ENCODE data around the gene NGFR.

The NGFR gene

DNA sequence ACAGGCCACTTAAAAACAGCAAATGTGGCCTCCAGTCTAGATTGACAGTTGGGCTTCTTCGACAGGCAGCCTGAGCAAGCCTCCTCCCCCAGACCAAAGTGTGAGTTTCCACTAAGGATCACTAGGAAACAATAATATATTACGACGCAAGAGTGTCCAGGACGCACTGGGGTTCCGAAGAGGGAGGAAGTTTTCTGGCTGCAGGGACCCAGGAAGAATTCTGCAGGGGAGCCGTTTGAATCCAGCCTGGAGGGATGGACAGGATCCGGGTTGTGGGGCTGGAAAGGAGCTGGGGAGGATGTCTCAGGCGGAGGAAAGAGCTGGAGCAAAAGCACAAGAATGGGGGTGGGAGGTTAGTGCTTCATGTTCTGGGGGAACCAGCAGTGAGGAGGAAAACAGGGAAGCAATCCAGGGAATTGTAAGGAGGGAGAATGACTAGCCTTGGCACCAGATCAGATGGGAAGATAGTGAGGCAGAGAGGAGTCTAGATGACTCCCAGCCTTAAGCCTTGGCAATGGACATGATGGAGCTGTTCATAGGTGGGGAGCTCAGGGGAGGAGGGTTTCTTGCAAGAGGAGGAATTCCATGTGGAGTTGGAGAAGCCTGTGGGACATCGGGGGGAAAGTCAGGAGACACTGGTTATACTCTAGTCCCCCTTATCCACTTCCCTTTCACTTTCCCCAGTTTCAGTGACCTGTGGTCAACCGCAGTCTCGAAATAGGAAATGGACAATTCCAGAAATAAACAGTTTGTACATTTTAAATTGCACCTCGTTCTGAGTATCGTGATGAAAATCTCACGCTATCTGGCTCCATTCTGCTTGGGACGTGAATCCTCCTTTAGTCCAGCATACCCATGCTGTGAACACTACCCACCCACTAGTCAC lies 26.6 kb downstream of the NGFR start:
- H3K9me3 Mint-ChIP-seq, result no peaks in the 10 kb centered on the region
- no peaks in the 10 kb centered on the region for H3K36me3 Mint-ChIP-seq (ENCODE audit: low read depth)
- no peak overlapping the region for H3K27ac Mint-ChIP-seq
- intact Hi-C loops (cut with micrococcal nuclease), result no loop called here
- peaks cover 17% of the 10 kb centered on the region for H3K4me1 Mint-ChIP-seq (ENCODE audit: low read depth)
- H3K4me3 Mint-ChIP-seq, result no peak overlapping the region
- H3K27me3 Mint-ChIP-seq, result peaks cover 88% of the 10 kb centered on the region

DNA sequence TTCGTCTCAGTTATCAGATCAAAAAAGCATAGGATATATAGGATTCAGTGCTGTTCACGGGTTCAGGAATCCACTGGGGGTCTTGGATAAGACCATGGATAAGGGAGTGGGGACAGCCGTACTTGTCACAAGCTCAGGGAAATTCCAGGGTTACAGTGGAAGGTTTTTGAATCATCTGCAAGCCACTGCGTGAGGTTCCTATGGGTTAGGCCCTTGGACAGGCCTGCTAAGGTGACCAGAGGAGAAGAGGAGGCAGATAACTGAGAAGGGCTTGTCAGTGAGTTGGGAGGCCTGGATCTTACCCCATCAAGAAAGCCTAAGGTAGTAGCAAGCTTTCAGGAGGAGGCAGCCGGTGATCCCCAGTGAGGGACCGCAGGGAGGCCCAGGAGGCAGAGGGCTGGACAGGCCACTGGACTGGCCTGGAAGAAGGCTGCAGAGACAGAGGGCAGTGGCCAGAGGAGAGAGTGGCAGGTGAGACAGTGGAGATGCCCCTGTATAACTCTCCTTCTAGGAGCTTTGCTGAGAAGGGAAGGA lies 27.3 kb downstream of the NGFR start:
- Mint-ChIP-seq H3K4me1 (ENCODE audit: low read depth) (peaks cover 17% of the 10 kb centered on the region), H3K27ac (no peak overlapping the region), H3K36me3 (ENCODE audit: low read depth) (no peaks in the 10 kb centered on the region), H3K27me3 (peaks cover 90% of the 10 kb centered on the region), H3K9me3 (no peaks in the 10 kb centered on the region), H3K4me3 (no peak overlapping the region)
- intact Hi-C loops (cut with micrococcal nuclease), result no loop called here

DNA sequence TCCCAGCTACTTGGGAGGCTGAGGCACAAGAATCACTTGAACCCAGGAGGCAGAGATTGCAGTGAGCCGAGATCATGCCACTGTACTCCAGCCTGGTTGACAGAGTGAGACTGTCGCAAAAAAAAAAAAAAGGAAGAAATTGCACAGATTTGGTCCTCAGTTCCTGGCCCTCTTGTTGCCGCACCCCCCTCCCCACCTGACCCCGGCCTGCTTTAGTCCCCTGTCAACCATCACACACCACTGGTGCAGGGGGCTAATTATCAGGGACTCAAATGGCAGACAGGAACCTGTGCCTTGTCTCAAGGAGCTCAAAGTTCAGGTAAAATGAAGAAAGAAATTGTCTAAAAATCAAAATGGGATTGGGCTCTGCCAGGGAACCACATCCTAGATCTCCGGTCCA lies 28.1 kb downstream of the NGFR start:
- H3K4me3 Mint-ChIP-seq, result no peak overlapping the region

DNA sequence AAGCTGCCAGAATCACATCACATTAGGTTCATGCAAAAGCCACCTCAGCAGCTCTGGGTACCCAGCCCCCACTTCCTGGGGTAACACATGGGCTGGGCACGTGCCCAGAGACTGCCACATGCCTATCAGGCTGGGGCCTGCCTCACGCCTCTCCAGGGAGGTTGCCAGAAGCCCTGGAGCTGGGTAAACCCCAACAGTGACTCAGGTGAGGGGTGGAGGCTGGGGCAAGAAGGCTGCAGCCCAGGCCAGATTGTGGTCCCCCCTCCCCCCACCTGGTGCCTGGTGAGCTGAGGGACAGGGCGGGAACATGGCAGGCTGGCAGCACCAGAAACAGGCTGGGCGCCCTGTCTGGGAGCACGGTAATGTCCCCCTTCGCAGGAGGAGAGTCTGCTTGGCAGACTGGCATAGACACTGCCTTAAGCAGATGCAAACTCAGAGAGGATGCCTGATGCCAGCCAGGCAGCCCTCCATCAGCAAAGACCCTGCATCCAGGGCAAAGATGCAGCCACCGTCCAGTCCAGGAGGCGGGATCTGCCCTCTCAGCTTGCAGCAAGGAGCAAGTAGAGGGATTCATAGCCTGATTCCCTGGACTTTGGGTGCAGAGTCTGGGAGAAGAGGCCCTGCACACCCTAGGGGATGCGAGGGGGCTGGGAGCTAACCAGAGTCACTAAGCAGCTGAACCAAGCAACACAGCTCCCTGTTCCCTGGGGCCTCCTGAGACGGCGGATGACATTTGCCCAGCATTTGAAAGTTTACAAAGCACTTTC lies 28.8 kb downstream of the NGFR start:
- no peaks in the 10 kb centered on the region for H3K36me3 Mint-ChIP-seq (ENCODE audit: low read depth)
- H3K27ac Mint-ChIP-seq, result no peak overlapping the region
- H3K9me3 Mint-ChIP-seq, result no peaks in the 10 kb centered on the region
- intact Hi-C loops (cut with micrococcal nuclease), result no loop called here
- H3K27me3 Mint-ChIP-seq, result peaks cover 88% of the 10 kb centered on the region
- H3K4me3 Mint-ChIP-seq, result no peak overlapping the region
- H3K4me1 Mint-ChIP-seq (ENCODE audit: low read depth), result peaks cover 17% of the 10 kb centered on the region

More for the DNA sequence above, 28.1 kb downstream of the NGFR start:
- intact Hi-C loops (cut with micrococcal nuclease), result no loop called here
- H3K27ac Mint-ChIP-seq, result no peak overlapping the region
- H3K4me1 Mint-ChIP-seq (ENCODE audit: low read depth), result peaks cover 17% of the 10 kb centered on the region
- peaks cover 90% of the 10 kb centered on the region for H3K27me3 Mint-ChIP-seq
- no peaks in the 10 kb centered on the region for H3K36me3 Mint-ChIP-seq (ENCODE audit: low read depth)
- no peaks in the 10 kb centered on the region for H3K9me3 Mint-ChIP-seq

DNA sequence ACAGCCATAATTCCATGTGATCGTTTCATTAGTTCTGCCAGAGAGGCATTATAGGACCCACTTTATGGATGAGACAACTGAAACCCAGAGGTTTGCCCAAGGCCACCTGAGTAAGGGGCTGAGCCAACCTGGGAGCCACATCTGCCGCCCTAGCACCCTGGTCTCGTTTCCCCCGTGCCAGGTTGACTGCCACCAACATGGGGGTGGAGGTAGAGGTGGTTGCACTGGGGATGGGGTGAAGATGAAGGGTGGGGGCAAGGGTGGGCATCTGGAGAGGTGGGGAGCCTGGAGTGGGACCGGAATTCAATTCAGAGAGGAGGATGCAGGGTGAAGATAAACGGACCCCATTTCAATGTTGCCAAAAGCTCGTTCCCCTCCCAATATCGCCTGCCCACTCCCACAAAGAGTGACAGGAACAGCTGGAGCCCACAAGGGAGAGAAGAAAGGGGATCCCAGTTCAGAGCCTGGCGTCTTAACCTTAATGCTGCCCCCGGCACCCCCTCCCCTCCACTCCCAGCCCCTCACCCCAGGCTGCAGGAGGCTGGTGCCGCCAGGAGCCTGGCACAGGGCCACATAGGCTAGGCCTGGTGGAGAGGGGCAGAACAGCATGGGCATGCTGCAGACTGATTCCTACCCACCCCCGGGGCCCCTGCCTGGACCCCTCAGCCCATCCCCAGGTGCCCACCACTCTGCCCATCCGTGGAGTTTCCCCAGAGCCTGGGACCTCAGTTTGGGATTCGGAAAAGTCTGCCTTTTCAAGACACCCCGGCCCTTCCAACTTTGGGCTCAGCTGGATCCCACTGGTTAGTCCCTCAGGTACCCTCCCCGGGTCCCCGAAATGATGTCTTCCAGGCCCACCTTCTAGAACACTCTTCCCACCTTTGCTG lies 29.6 kb downstream of the NGFR start:
- intact Hi-C loops (cut with micrococcal nuclease), result no loop called here
- peaks cover 92% of the 10 kb centered on the region for H3K27me3 Mint-ChIP-seq
- no peaks in the 10 kb centered on the region for H3K36me3 Mint-ChIP-seq (ENCODE audit: low read depth)
- no peak overlapping the region for H3K27ac Mint-ChIP-seq
- H3K4me1 Mint-ChIP-seq (ENCODE audit: low read depth), result peaks cover 17% of the 10 kb centered on the region
- H3K4me3 Mint-ChIP-seq, result no peak overlapping the region
- H3K9me3 Mint-ChIP-seq, result no peaks in the 10 kb centered on the region

- H3K9me3 Mint-ChIP-seq, result no peaks in the 10 kb centered on the region
- intact Hi-C loops (cut with micrococcal nuclease), result no loop called here
- peaks cover 84% of the 10 kb centered on the region for H3K27me3 Mint-ChIP-seq
- no peak overlapping the region for H3K27ac Mint-ChIP-seq
- peaks cover 17% of the 10 kb centered on the region for H3K4me1 Mint-ChIP-seq (ENCODE audit: low read depth)
- no peaks in the 10 kb centered on the region for H3K36me3 Mint-ChIP-seq (ENCODE audit: low read depth)
- H3K4me3 Mint-ChIP-seq, result no peak overlapping the region
These were observed 31.0 kb downstream of the NGFR start for GRCh38 chr17:49525831-49526741.

DNA sequence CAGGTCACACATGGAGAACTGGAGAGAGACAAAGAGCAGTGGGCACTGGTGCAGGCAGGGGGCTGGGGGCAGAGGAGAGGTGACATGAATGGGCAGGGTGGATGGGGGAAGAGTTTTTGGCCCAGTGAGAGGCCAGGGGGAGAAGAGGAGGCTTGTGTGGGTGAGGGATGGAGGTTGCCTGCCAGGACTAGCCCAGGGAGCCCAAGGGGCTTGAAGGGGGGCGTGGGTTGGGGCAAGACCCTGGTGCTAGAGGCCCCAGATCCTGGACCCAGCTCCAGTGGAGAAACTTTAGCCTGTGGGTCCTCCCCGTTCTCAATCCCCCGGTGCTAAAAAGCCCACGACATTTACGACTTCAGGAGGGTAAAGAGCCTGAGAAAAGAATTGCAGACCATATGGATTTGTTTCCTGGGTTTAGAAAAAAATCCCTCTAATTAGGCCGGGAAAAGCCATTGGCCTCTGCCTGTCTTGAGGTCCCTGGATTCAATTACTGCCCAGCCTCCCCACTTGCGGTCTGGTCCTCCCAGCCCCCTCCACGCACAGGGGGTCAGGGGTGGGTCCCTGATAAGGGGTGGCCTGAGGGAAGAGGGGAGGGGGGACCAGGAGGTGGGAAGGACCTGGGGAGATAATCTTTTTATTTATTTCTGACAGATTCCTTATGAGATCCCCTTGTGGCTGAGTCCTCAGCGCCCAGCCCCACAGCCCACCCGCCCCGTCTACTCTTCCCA lies 33.0 kb downstream of the NGFR start:
- H3K36me3 Mint-ChIP-seq (ENCODE audit: low read depth), result no peaks in the 10 kb centered on the region
- H3K4me1 Mint-ChIP-seq (ENCODE audit: low read depth), result no peaks in the 10 kb centered on the region
- H3K27me3 Mint-ChIP-seq, result peaks cover 82% of the 10 kb centered on the region
- H3K27ac Mint-ChIP-seq, result no peak overlapping the region
- H3K4me3 Mint-ChIP-seq, result no peak overlapping the region
- no peaks in the 10 kb centered on the region for H3K9me3 Mint-ChIP-seq
- intact Hi-C loops (cut with micrococcal nuclease), result no loop called here

GRCh38 chr17:49528966-49529365 lies 33.9 kb downstream of the NGFR start:
- no peaks in the 10 kb centered on the region for H3K9me3 Mint-ChIP-seq
- no peaks in the 10 kb centered on the region for H3K36me3 Mint-ChIP-seq (ENCODE audit: low read depth)
- no peaks in the 10 kb centered on the region for H3K4me1 Mint-ChIP-seq (ENCODE audit: low read depth)
- no peak overlapping the region for H3K4me3 Mint-ChIP-seq
- H3K27ac Mint-ChIP-seq, result no peak overlapping the region
- peaks cover 82% of the 10 kb centered on the region for H3K27me3 Mint-ChIP-seq
- intact Hi-C loops (cut with micrococcal nuclease), result no loop called here

- intact Hi-C loops (cut with micrococcal nuclease), result no loop called here
- no peak overlapping the region for H3K27ac Mint-ChIP-seq
- H3K9me3 Mint-ChIP-seq, result no peaks in the 10 kb centered on the region
- no peak overlapping the region for H3K4me3 Mint-ChIP-seq
- peaks cover 79% of the 10 kb centered on the region for H3K27me3 Mint-ChIP-seq
- H3K4me1 Mint-ChIP-seq (ENCODE audit: low read depth), result no peaks in the 10 kb centered on the region
- no peaks in the 10 kb centered on the region for H3K36me3 Mint-ChIP-seq (ENCODE audit: low read depth)
These were observed 35.0 kb downstream of the NGFR start for GRCh38 chr17:49530118-49530517.

DNA sequence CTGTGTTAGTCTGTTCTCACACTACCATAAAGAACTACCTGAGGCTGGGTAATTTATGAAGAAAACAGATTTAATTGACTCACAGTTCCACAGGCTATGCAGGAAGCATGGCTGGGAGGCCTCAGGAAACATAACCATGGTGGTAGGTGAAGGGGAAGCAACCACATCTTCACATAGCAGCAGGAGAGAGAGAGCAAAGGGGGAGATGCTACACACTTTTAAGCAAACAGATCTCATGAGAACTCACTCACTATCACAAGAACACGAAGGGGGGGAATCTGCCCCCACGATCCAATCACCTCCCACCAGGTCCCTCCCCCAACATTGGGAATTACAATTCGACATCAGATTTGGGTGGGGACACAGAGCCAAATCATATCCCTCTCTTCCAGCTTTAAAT lies 48.8 kb downstream of the NGFR start:
- no peaks in the 10 kb centered on the region for H3K36me3 Mint-ChIP-seq (ENCODE audit: low read depth)
- intact Hi-C loops (cut with micrococcal nuclease), result loop anchor here (5.0 kb wide), 1 partner anchor 237 kb away; no protein-coding TSS in a partner anchor
- no peak overlapping the region for H3K27ac Mint-ChIP-seq
- no peak overlapping the region for H3K4me3 Mint-ChIP-seq
- H3K9me3 Mint-ChIP-seq, result peaks cover 12% of the 10 kb centered on the region
- peaks cover 4% of the 10 kb centered on the region for H3K4me1 Mint-ChIP-seq (ENCODE audit: low read depth)
- H3K27me3 Mint-ChIP-seq, result peaks cover 52% of the 10 kb centered on the region

- Mint-ChIP-seq H3K9me3 (peaks cover 12% of the 10 kb centered on the region), H3K27me3 (peaks cover 50% of the 10 kb centered on the region), H3K4me1 (ENCODE audit: low read depth) (peaks cover 4% of the 10 kb centered on the region), H3K4me3 (no peak overlapping the region), H3K27ac (no peak overlapping the region), H3K36me3 (ENCODE audit: low read depth) (no peaks in the 10 kb centered on the region)
- intact Hi-C loops (cut with micrococcal nuclease), result no loop called here
These were observed 50.0 kb downstream of the NGFR start for GRCh38 chr17:49545007-49545660.

Measured in dendritic cell treated with granulocyte-macrophage colony-stimulating factor and Interleukin-4, amounts not matched to agents 40 ng/mL and 50 ng/mL, for 4 days (primary cell).